ENCODE data around the gene TTC22.

DNA sequence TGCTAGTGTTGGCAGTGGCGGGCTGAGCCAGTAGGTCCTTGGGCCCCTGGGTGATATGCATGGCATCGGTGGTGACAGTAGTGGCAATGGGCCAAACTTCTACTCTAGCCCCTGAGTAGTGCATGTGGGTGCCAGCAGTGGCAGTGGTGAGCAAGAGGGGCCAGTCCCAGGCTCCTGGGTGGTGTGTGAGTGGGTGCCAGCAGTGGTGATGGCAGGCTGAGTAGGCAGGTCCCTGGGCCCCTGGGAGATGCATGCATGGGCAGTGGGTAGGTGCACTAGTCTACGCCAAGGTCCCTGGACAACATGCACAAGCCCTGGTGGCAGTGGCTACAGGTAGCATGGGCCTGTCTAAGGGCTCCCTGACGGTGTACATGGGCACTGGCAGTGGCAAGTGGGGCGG lies 24.6 kb upstream of the TTC22 start:
- TF ChIP-seq POLR2AphosphoS5 (IDR thresholded peaks at IDR 0.05; ENCODE audit: low read depth, low read length) (no peak), TAF1 (IDR thresholded peaks at IDR 0.05; ENCODE audit: borderline replicate concordance, insufficient read depth, low read length) (no peak), REST (IDR thresholded peaks at IDR 0.05; ENCODE audit: insufficient read depth in 1 of 2, low read depth in 2 of 2, low read length in 2 of 2) (no peak)
